Esophagus muscularis mucosa (tissue), 4 donors: Measurements from ENCODE around the gene EDIL3. TPM values are rescaled to one million over a fixed set of nuclear protein-coding genes. Genes with fewer than 3 reads are reported as not detected.

Experiments
- DNase-seq: peaks from one replicate; pipeline ENCODE4 v3.0.0-alpha.2; 2017; ENCODE audit errors: extremely low spot score
- H3K27ac ChIP-seq, 4 donors: fragments of 200-600 bp; sonication (generic); replicated peaks in 1 of 4; 1 replicate in 3 of 4; 2 replicates in 1 of 4; pipeline ENCODE4 v1.5.1; 2016 to 2019; ENCODE audit warnings: mild to moderate bottlenecking in 1 of 4
- H3K27me3 ChIP-seq, 4 donors: fragments of 200-600 bp; sonication (generic); one replicate each; pipeline versions ENCODE4 v1.5.1 to v1.6.0; 2016 to 2019
- H3K36me3 ChIP-seq, 4 donors: fragments of 200-600 bp; sonication (generic); one replicate each; pipeline ENCODE4 v1.5.1; 2016 to 2019
- H3K4me1 ChIP-seq, 4 donors: fragments of 200-600 bp; sonication (generic); one replicate each; pipeline ENCODE4 v1.5.1; 2016 to 2019
- H3K4me3 ChIP-seq, 4 donors: fragments of 200-600 bp; sonication (generic); 1 replicate in 2 of 4; 2 replicates in 2 of 4; pipeline ENCODE4 v1.5.1; 2016 to 2019; ENCODE audit warnings: mild to moderate bottlenecking in 4 of 4, moderate library complexity in 1 of 4
- H3K9me3 ChIP-seq, 4 donors: fragments of 200-600 bp; sonication (generic); 1 replicate in 3 of 4; 2 replicates in 1 of 4; pipeline ENCODE4 v1.5.1; 2016 to 2019
- CTCF ChIP-seq, 3 experiments: fragments of 200-600 bp in 2 of 3; fragments of 450-650 bp in 1 of 3; sonication (generic) in 2 of 3; IDR thresholded peaks; one replicate each; pipeline ENCODE4 v1.5.1; 2017 to 2019; ENCODE audit warnings: antibody characterized with exemption in 3 of 3, mild to moderate bottlenecking in 2 of 3, moderate library complexity in 1 of 3
- EP300 ChIP-seq: sonication (generic); formaldehyde crosslinking; IDR thresholded peaks from one replicate; pipeline ENCODE4 v1.6.1; 2017; ENCODE audit warnings: antibody characterized with exemption
- POLR2A ChIP-seq: fragments of 450-650 bp; IDR thresholded peaks from one replicate; pipeline ENCODE4 v1.6.1; 2017; ENCODE audit warnings: antibody characterized with exemption, moderate library complexity, mild to moderate bottlenecking, low read depth
- POLR2AphosphoS5 ChIP-seq, 2 donors: sonication (generic); formaldehyde crosslinking; IDR thresholded peaks; one replicate each; pipeline ENCODE4 v1.6.1; 2017; ENCODE audit warnings: antibody characterized with exemption in 2 of 2
- WGBS: methylation state at CpG from one replicate; pipeline ENCODE4 v1.1.5; 2018; 5-methylcytosine and 5-hydroxymethylcytosine counted together
- intact Hi-C: fragments of 100-400 bp; cut with DNase I; formaldehyde crosslinking; loops from one replicate; pipeline ENCODE4 v1.15.1; 2023
- total RNA-seq, 4 donors: library from RNA; depleted of rRNA; stranded (reverse); fragments of >200 nt; gene quantifications; one replicate each; pipeline versions ENCODE4 v1.1.0 to v1.2.1, GENCODE V29; 2016

Gene EDIL3
- total RNA-seq, 4 donors from 2014 or later, result 10.0 to 17.9 (median 10.8) TPM

DNA sequence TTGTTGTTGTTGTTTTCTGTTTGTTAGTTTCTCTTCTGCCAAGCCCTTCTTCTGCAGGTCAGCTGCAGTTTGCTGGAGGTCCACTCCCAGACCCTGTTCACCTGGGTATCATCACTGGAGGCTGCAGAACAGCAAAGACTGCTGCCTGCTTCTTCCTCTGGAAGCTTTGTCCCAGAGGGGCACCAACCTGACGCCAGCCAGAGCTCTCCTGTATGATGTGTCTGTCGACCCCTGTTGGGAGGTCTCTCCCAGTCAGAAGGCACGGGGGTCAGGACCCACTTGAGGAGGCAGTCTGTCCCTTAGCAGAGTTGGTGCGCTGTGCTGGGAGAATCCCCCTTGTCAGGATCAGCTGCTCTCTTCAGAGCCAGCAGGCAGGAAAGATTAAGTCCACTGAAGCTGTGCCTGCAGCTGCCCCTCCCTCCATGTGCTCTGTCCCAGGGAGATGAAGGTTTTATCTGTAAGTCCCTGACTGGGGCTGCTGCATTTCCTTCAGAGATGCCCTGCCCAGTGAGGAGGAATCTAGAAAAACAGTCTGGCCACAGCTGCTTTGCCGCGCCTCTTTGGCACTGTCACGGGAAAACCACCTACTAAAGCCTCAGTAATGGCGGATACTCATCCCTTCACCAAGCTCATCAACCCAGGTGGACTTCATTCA, 299.2 kb downstream of the EDIL3 start:
- TF ChIP-seq POLR2AphosphoS5 (IDR thresholded peaks at IDR 0.05), result no peak
- no peak for TF ChIP-seq EP300
- TF ChIP-seq CTCF (IDR thresholded peaks at IDR 0.05), result no peak
- WGBS, result 87% methylated on average over 6 of the region's 8 CpGs
- Histone ChIP-seq H3K27me3 (peaks cover 0 to 8% (median 0%) of the 10 kb centered on the region in 4 donors), H3K9me3 (no peaks in the 10 kb centered on the region), H3K36me3 (no peaks in the 10 kb centered on the region), H3K27ac (no peak overlapping the region), H3K4me3 (no peak overlapping the region), H3K4me1 (no peaks in the 10 kb centered on the region)
- intact Hi-C loops, result no loop called here
- no peak for DNase-seq

GRCh38 chr5:84080908-84081307, 303.8 kb downstream of the EDIL3 start:
- Histone ChIP-seq H3K36me3 (no peaks in the 10 kb centered on the region), H3K4me1 (no peaks in the 10 kb centered on the region), H3K9me3 (no peaks in the 10 kb centered on the region), H3K4me3 (no peak overlapping the region), H3K27ac (no peak overlapping the region), H3K27me3 (peaks cover 0 to 6% (median 0%) of the 10 kb centered on the region in 4 donors)
- TF ChIP-seq POLR2A, result no peak
- no peak for DNase-seq
- WGBS, result 88% methylated on average over 1 of the region's 1 CpG
- intact Hi-C loops, result no loop called here

GRCh38 chr5:84072339-84072738, 312.3 kb downstream of the EDIL3 start:
- no peaks in the 10 kb centered on the region for H3K27me3 ChIP-seq
- intact Hi-C loops, result no loop called here
- H3K9me3 ChIP-seq, result no peaks in the 10 kb centered on the region

DNA sequence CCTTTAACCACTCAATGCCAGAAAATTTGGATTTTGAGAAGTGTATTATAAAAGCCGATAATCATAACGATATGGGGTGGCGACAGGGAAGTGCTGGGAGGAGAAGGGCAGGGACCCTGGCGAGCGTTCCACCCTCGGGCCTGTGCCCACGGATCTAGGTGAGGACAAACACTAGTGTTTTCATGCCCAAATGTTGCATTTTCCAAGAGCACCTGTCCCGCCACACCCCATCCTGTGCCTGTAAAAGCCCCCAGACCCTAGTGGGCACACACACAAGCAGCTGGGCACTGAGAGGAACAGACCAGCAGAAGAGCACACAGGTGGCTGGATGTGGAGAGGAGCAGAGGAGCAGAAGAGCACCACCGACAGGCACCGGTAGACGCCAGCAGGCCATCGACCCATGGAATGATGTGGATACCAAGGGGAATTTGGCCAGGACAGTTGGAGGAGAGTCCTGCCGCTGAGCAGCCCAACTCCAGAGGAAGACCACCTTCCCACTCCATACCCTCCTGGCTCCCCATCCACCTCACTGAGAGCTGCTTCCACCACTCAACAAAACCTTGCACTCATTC, 315.0 kb downstream of the EDIL3 start:
- no peak overlapping the region for H3K27ac ChIP-seq
- no peaks in the 10 kb centered on the region for H3K4me1 ChIP-seq
- H3K9me3 ChIP-seq, result no peaks in the 10 kb centered on the region
- no peak for DNase-seq
- intact Hi-C loops, result no loop called here
- WGBS, result 94% methylated on average over 13 of the region's 13 CpGs
- H3K27me3 ChIP-seq, result no peaks in the 10 kb centered on the region
- H3K4me3 ChIP-seq, result no peak overlapping the region
- no peaks in the 10 kb centered on the region for H3K36me3 ChIP-seq
- TF ChIP-seq EP300 (no peak), CTCF (IDR thresholded peaks at IDR 0.05) (no peak), POLR2A (no peak), POLR2AphosphoS5 (IDR thresholded peaks at IDR 0.05) (no peak)

More at GRCh38 chr5:84072339-84072738, 312.3 kb downstream of the EDIL3 start:
- no peaks in the 10 kb centered on the region for H3K36me3 ChIP-seq
- H3K4me1 ChIP-seq, result no peaks in the 10 kb centered on the region
- no peak overlapping the region for H3K4me3 ChIP-seq
- H3K27ac ChIP-seq, result no peak overlapping the region
- no peak for TF ChIP-seq POLR2AphosphoS5 (IDR thresholded peaks at IDR 0.05)
- no peak for TF ChIP-seq EP300
- TF ChIP-seq POLR2A, result no peak
- TF ChIP-seq CTCF (IDR thresholded peaks at IDR 0.05), result no peak
- DNase-seq, result no peak

GRCh38 chr5:84063041-84063440, 321.6 kb downstream of the EDIL3 start:
- H3K27ac ChIP-seq, result no peak overlapping the region
- H3K4me3 ChIP-seq, result no peak overlapping the region
- TF ChIP-seq POLR2AphosphoS5 (IDR thresholded peaks at IDR 0.05), result no peak
- TF ChIP-seq EP300, result no peak
- no peak for TF ChIP-seq CTCF (IDR thresholded peaks at IDR 0.05)
- TF ChIP-seq POLR2A, result no peak
- no peaks in the 10 kb centered on the region for H3K36me3 ChIP-seq
- no peaks in the 10 kb centered on the region for H3K9me3 ChIP-seq
- H3K27me3 ChIP-seq, result no peaks in the 10 kb centered on the region
- no peaks in the 10 kb centered on the region for H3K4me1 ChIP-seq
- 69% methylated on average over 1 of the region's 1 CpG for WGBS
- DNase-seq, result no peak
- intact Hi-C loops, result no loop called here
